Loucy (cell line): ENCODE results near the gene EFNB1.

Source experiments
- EZH2phosphoT487 ChIP-seq: fragments of 200-600 bp; IDR thresholded peaks from 2 replicates; pipeline ENCODE4 v1.6.1; 2018; ENCODE audit warnings: antibody characterized with exemption, mild to moderate bottlenecking, moderate library complexity, borderline replicate concordance
- TF ChIP-seq, protein P1 (sequence below): fragments of 200-600 bp; sonication (generic); conservative IDR thresholded peaks from 2 replicates; pipeline ENCODE4 v1.5.1; 2014; ENCODE audit warnings: mild to moderate bottlenecking, antibody characterized with exemption, low read length

DNA sequence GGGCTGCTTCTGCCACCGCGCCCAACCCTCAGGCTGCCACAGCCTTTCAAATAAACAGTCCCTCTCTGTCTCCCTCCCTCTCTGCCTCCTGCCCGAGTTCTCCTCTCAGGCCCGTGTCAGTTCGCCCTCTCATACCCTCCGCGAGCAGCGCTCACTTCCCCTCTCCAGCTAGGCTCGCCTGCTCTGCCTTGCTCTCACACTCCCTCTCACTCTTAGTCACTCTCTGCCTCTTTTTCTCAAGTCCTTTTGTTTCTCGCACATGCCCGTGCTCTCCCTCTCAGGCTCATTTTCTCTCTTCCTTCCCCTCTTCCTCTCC lies 3.2 kb downstream of the EFNB1 start:
- TF ChIP-seq, protein P1, sequence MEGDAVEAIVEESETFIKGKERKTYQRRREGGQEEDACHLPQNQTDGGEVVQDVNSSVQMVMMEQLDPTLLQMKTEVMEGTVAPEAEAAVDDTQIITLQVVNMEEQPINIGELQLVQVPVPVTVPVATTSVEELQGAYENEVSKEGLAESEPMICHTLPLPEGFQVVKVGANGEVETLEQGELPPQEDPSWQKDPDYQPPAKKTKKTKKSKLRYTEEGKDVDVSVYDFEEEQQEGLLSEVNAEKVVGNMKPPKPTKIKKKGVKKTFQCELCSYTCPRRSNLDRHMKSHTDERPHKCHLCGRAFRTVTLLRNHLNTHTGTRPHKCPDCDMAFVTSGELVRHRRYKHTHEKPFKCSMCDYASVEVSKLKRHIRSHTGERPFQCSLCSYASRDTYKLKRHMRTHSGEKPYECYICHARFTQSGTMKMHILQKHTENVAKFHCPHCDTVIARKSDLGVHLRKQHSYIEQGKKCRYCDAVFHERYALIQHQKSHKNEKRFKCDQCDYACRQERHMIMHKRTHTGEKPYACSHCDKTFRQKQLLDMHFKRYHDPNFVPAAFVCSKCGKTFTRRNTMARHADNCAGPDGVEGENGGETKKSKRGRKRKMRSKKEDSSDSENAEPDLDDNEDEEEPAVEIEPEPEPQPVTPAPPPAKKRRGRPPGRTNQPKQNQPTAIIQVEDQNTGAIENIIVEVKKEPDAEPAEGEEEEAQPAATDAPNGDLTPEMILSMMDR = no peak
- no peak for TF ChIP-seq EZH2phosphoT487
